Thymus (tissue), 11 donors: Measurements from ENCODE around the gene CELF2. TPM values are rescaled to one million over a fixed set of nuclear protein-coding genes. Genes with fewer than 3 reads are reported as not detected.

ENCODE experiments used
- DNase-seq, 9 donors: peaks; one replicate each; pipeline ENCODE4 v3.0.0-alpha.2; 2013; ENCODE audit warnings: low spot score in 9 of 9, low read depth in 6 of 9, missing footprints in 1 of 9
- H3K27ac ChIP-seq, 2 donors: one replicate each; pipeline ENCODE4 v1.5.1; 2013; ENCODE audit warnings: control low read depth in 1 of 2, low read depth in 1 of 2, low read length in 1 of 2, mild to moderate bottlenecking in 1 of 2, moderate library complexity in 1 of 2
- H3K27me3 ChIP-seq, 2 donors: one replicate each; pipeline ENCODE4 v1.5.1; 2013; ENCODE audit warnings: low read length in 1 of 2; ENCODE audit not compliant: control insufficient read depth in 2 of 2, insufficient read depth in 1 of 2
- H3K36me3 ChIP-seq, 2 donors: one replicate each; pipeline ENCODE4 v1.5.1; 2013; ENCODE audit warnings: low read length in 1 of 2, mild to moderate bottlenecking in 1 of 2, moderate library complexity in 1 of 2; ENCODE audit not compliant: control insufficient read depth in 2 of 2, insufficient read depth in 2 of 2
- H3K4me1 ChIP-seq, 2 donors: one replicate each; pipeline ENCODE4 v1.5.1; 2013; ENCODE audit warnings: low read length in 2 of 2; ENCODE audit not compliant: control insufficient read depth in 2 of 2, insufficient read depth in 2 of 2
- H3K4me3 ChIP-seq, 2 donors: one replicate each; pipeline ENCODE4 v1.5.1; 2013; ENCODE audit warnings: low read length in 2 of 2, control low read depth in 1 of 2, mild to moderate bottlenecking in 1 of 2
- H3K9me3 ChIP-seq, 2 donors: one replicate each; pipeline ENCODE4 v1.5.1; 2013; ENCODE audit warnings: low read length in 1 of 2, mild to moderate bottlenecking in 1 of 2; ENCODE audit not compliant: control insufficient read depth in 2 of 2, insufficient read depth in 1 of 2
- WGBS: extraction: QIAGEN DNeasy Blood & Tissue Kit; methylation state at CpG from one replicate; pipeline ENCODE4 v1.1.7; 2013; 5-methylcytosine and 5-hydroxymethylcytosine counted together
- polyA plus RNA-seq: library from polyadenylated mRNA; stranded (reverse); fragments of 200-250 nt; gene quantifications from one replicate; pipeline ENCODE4 v1.2.3, GENCODE V29; 2013
- total RNA-seq: library from RNA; stranded (reverse); fragments of 120-200 nt; gene quantifications from one replicate; pipeline ENCODE4 v1.2.4, GENCODE V29; 2013
- donor health status: healthy.

CELF2 gene
- total and polyA plus RNA-seq, 2 donors = 42.4 to 48.1 TPM

- Histone ChIP-seq H3K4me3 (no peak overlapping the region), H3K36me3 (peaks cover 72 to 89% of the 10 kb centered on the region in 2 donors), H3K27me3 (no peaks in the 10 kb centered on the region), H3K9me3 (peaks cover 1 to 8% of the 10 kb centered on the region in 2 donors), H3K4me1 (no peaks in the 10 kb centered on the region), H3K27ac (no peak overlapping the region)
- 96% methylated on average over 5 of the region's 5 CpGs for WGBS
- DNase-seq = no peak
These were observed 280.4 kb downstream of the CELF2 start for GRCh38 chr10:11298116-11298515.

DNA sequence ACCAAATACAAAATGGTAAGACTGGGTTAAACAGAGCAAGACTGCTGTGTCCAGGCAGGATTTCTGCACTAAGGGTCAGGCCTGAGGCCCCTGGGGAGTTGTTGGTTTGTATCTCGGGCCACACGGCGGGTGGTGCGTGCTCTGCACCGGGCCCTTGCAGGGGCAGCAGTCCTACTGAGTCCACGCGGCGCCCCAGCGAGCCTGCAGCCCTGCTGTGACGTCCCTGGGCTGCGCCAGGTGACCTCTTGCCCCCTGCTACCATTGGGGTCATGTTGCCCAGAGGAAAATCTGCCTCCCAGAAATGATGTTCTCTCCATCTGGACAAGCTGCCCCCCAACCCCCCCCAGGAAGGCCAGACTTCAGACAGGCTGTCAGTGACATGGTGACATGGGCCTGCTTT, 281.5 kb downstream of the CELF2 start:
- H3K27ac ChIP-seq = no peak overlapping the region
- peaks cover 1 to 8% of the 10 kb centered on the region in 2 donors for H3K9me3 ChIP-seq
- no peak overlapping the region for H3K4me3 ChIP-seq
- WGBS = 97% methylated on average over 11 of the region's 11 CpGs
- H3K4me1 ChIP-seq = no peaks in the 10 kb centered on the region
- H3K36me3 ChIP-seq = peaks cover 74 to 89% of the 10 kb centered on the region in 2 donors
- no peaks in the 10 kb centered on the region for H3K27me3 ChIP-seq
- no peak for DNase-seq

DNA sequence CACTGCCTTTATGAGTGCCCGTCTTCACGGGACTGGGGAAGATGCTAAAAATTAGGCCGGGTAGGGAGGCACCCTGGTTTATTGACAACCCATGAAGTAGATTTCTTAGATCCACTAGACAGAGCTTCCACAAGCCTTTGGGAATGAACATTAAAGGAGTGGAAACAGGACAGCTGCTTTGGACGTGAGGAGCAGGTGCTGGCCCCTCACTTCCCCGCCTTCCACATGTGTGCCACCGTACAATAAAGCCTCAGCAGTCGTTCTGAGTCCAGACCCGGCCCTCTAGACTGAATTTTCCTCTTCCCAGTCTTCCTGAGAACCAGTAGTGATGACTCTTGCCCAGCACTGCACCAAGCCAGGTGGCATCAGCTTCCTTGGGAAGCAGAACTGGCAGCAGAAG, 282.4 kb downstream of the CELF2 start:
- Histone ChIP-seq H3K4me1 (no peaks in the 10 kb centered on the region), H3K4me3 (no peak overlapping the region), H3K27me3 (no peaks in the 10 kb centered on the region), H3K27ac (no peak overlapping the region), H3K9me3 (peaks cover 1 to 11% of the 10 kb centered on the region in 2 donors), H3K36me3 (peaks cover 78 to 91% of the 10 kb centered on the region in 2 donors)
- DNase-seq = no peak
- WGBS = 97% methylated on average over 8 of the region's 8 CpGs

DNA sequence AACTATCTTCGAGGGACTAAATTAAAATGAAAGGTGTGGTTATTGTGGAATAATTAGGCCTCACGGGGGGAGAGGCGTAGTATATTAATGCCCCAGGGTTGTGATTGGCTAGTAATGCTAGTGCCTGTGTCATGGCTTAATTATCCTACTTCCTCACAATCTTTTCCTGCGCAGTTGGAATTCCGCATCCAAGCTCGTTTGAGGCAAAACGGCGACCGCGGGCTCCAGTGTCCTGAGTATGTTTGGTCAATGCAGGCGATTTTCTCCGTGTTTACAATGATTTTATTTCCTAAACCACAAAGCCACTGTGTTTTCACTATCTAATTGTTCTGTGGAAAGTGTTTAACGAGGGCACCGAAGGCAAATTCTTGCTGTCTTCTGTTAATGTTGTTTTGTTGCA, 282.9 kb downstream of the CELF2 start:
- Histone ChIP-seq H3K36me3 (peaks cover 81 to 91% of the 10 kb centered on the region in 2 donors), H3K9me3 (peaks cover 1 to 14% of the 10 kb centered on the region in 2 donors), H3K27me3 (no peaks in the 10 kb centered on the region), H3K4me3 (no peak overlapping the region), H3K27ac (no peak overlapping the region), H3K4me1 (no peaks in the 10 kb centered on the region)
- 94% methylated on average over 14 of the region's 14 CpGs for WGBS
- DNase-seq = no peak

GRCh38 chr10:11301571-11302111, 284.0 kb downstream of the CELF2 start:
- Histone ChIP-seq H3K9me3 (peaks cover 5 to 22% of the 10 kb centered on the region in 2 donors), H3K36me3 (peaks cover 84 to 91% of the 10 kb centered on the region in 2 donors), H3K27me3 (no peaks in the 10 kb centered on the region), H3K27ac (no peak overlapping the region), H3K4me3 (no peak overlapping the region), H3K4me1 (no peaks in the 10 kb centered on the region)
- WGBS = 92% methylated on average over 22 of the region's 22 CpGs
- no peak for DNase-seq

- 99% methylated on average over 14 of the region's 14 CpGs for WGBS
- H3K27me3 ChIP-seq = no peaks in the 10 kb centered on the region
- peaks cover 10 to 27% of the 10 kb centered on the region in 2 donors for H3K9me3 ChIP-seq
- DNase-seq = no peak
- no peak overlapping the region for H3K4me3 ChIP-seq
- peaks cover 84 to 91% of the 10 kb centered on the region in 2 donors for H3K36me3 ChIP-seq
- no peaks in the 10 kb centered on the region for H3K4me1 ChIP-seq
- no peak overlapping the region for H3K27ac ChIP-seq
These were observed 284.5 kb downstream of the CELF2 start for GRCh38 chr10:11302181-11302580.

DNA sequence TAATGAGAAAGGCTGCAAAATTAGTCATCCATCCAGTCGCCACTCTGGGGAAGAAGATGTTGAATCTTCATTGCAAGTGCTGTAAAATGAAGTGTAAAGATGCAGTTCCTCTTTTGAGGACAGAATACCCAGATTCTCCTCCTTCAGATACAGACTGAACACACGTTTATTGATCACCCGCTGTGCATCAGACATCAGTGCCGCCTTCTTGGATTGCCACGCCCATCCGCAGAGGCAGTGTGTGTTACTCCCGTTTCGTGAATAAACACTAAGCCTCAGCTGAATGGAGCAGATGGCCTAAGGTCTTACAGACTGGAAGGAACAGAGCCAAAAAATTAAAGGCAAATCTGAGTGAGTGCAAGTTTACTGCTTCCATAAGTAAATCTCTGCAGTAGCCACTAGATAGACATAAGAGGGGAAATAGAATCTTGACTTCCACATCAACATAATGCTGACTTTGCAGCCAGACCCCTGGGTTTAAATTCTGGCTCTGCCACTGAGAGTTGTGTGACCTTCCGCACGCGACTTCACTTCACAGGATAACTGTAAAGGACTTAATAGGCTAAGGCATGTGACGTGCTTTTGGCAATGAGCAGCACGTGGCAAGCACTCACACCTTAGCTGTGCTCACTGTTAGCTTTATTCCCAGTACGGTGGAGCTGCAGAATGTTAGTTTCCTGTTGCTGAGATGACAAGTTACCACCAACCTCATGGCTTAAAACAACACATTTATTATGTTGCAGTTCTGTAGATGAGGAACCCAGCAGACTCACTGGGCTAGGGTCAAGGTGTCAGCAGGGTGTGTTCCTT, 285.9 kb downstream of the CELF2 start:
- Histone ChIP-seq H3K27me3 (no peaks in the 10 kb centered on the region), H3K36me3 (peaks cover 79 to 93% of the 10 kb centered on the region in 2 donors), H3K27ac (no peak overlapping the region), H3K4me1 (no peaks in the 10 kb centered on the region), H3K4me3 (no peak overlapping the region), H3K9me3 (peaks cover 14 to 31% of the 10 kb centered on the region in 2 donors)
- 99% methylated on average over 14 of the region's 14 CpGs for WGBS
- no peak for DNase-seq

DNA sequence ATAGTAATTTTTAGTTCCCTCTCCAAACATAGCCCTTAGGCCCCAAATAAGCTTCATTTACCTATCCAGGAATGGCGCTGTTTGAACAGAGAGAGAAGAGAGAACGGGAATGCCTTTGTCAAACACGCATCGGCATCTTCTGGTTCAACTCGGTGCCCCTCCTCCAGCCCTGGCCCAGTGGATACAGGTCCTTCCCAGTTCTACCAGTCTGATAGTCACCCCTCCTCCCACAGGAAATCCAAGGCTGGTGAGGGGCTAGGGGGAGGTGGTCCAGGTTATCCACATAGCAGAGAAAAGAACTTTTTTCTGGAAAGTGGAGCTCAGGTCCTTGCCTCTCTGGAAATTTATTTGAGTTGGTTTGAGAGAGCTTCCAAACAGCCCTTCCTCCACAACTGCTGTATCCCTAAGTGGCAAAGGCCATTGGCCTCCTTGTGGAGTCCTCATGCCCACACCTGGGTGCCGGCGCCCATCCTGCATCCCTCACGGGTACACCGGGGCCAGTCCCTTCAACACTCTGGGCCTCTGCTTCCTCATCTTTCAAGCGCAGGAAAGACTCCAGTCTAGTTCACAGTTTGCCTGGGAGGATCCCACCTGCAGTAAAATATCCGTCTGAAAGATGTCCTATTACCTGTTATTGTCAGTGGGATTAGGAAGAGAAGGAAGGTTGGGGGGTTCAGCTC, 287.4 kb downstream of the CELF2 start:
- H3K36me3 ChIP-seq = peaks cover 80 to 94% of the 10 kb centered on the region in 2 donors
- H3K9me3 ChIP-seq = peaks cover 14 to 28% of the 10 kb centered on the region in 2 donors
- no peak for DNase-seq
- H3K4me3 ChIP-seq = no peak overlapping the region
- no peak overlapping the region for H3K27ac ChIP-seq
- WGBS = 98% methylated on average over 11 of the region's 11 CpGs
- no peaks in the 10 kb centered on the region for H3K27me3 ChIP-seq
- H3K4me1 ChIP-seq = no peaks in the 10 kb centered on the region
